ENCODE measurements around the gene ADCY5. TPM values are rescaled to one million over a fixed set of nuclear protein-coding genes. Genes with fewer than 3 reads are reported as not detected.
A peak's percentile ranks its signal among the peaks of the same experiment; 100 is the strongest.

Gene ADCY5
- total RNA-seq, 1 donor from 2014 or later: 6.8 TPM

DNA sequence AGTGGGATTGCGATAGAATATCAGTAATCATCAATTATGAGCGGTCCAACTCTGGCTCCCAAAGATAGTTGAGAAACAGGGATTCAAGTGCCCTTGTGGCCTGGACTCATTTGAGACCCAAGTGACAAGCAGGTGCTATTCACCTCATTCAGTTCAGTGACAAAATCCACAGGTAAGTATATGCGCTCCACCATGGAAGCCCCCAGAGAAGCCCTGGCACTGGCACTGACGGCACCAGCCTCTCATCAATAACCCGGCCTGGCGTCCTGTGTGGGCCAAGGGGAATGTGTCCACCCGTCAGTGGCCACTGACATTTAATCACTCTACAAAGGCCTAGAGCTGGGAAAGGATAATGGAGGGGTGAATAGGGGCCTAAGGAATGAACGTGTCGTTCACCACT lies 117.2 kb downstream of the ADCY5 start:
- H3K27me3 Mint-ChIP-seq (ENCODE audit: low read depth): peaks cover 16% of the 10 kb centered on the region
- H3K36me3 Mint-ChIP-seq: no peaks in the 10 kb centered on the region
- H3K4me1 Mint-ChIP-seq: no peaks in the 10 kb centered on the region
- no peak overlapping the region for H3K27ac Mint-ChIP-seq
- TF ChIP-seq, protein P1, sequence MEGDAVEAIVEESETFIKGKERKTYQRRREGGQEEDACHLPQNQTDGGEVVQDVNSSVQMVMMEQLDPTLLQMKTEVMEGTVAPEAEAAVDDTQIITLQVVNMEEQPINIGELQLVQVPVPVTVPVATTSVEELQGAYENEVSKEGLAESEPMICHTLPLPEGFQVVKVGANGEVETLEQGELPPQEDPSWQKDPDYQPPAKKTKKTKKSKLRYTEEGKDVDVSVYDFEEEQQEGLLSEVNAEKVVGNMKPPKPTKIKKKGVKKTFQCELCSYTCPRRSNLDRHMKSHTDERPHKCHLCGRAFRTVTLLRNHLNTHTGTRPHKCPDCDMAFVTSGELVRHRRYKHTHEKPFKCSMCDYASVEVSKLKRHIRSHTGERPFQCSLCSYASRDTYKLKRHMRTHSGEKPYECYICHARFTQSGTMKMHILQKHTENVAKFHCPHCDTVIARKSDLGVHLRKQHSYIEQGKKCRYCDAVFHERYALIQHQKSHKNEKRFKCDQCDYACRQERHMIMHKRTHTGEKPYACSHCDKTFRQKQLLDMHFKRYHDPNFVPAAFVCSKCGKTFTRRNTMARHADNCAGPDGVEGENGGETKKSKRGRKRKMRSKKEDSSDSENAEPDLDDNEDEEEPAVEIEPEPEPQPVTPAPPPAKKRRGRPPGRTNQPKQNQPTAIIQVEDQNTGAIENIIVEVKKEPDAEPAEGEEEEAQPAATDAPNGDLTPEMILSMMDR (IDR thresholded peaks at IDR 0.05; ENCODE audit: unreplicated experiment): no peak
- H3K9me3 Mint-ChIP-seq: no peaks in the 10 kb centered on the region
- H3K4me3 Mint-ChIP-seq: no peak overlapping the region
- DNase-seq (ENCODE audit: low spot score in 2 of 2, unreplicated experiment in 2 of 2): no peak

DNA sequence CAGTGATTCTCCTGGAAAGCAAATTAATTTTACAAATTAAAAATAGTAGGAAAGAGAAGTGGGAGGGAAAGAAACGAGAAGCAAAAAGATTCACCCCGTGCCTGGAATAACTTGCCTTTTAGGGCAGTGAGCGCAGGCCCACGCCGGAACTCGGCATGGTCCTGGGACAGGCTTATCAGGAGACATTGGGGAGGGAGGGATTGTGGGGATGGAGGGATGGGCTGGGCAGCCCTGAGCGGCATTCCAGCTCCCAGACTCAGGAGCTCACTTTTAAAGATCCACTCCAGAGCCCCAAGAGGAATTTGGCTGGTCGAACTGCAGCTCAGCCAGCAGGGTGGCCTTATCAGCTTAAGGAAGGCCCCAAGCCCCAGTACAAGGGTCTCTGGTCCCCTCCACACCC lies 117.9 kb downstream of the ADCY5 start:
- no peaks in the 10 kb centered on the region for H3K4me1 Mint-ChIP-seq
- no peak overlapping the region for H3K4me3 Mint-ChIP-seq
- H3K27ac Mint-ChIP-seq: no peak overlapping the region
- H3K9me3 Mint-ChIP-seq: no peaks in the 10 kb centered on the region
- no peaks in the 10 kb centered on the region for H3K36me3 Mint-ChIP-seq
- H3K27me3 Mint-ChIP-seq (ENCODE audit: low read depth): peaks cover 18% of the 10 kb centered on the region
- DNase-seq (ENCODE audit: low spot score in 2 of 2, unreplicated experiment in 2 of 2): no peak
- TF ChIP-seq, protein P1 (IDR thresholded peaks at IDR 0.05; ENCODE audit: unreplicated experiment): no peak

DNA sequence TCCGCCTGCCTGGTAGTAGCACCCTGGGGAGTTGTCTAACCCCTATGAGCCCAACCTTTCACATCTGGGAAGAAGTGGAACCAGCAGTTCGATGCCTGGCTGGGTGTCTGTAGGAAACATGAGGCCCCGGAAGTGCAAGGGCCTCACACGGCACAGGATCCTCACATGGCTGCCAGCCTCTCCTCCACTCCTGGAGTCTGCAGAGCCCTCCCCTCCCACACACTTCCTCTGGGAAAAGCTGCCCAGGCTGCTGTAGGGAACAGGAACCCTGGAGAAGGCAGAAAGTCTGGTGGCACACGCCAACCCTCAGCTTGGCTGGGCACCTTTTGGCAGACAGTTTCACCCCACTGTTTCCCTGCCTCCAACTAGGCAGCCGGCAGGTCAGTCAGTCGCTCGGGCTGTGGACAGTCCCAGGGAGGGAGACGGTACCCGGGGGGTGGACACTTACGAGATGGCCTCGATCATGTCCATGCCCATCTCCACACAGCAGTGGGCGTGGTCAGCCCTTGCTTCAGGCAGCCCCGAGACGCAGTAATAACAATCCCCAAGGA lies 118.4 kb downstream of the ADCY5 start:
- DNase-seq (ENCODE audit: low spot score in 2 of 2, unreplicated experiment in 2 of 2): no peak
- no peaks in the 10 kb centered on the region for H3K4me1 Mint-ChIP-seq
- TF ChIP-seq, protein P1 (IDR thresholded peaks at IDR 0.05; ENCODE audit: unreplicated experiment): no peak

DNA sequence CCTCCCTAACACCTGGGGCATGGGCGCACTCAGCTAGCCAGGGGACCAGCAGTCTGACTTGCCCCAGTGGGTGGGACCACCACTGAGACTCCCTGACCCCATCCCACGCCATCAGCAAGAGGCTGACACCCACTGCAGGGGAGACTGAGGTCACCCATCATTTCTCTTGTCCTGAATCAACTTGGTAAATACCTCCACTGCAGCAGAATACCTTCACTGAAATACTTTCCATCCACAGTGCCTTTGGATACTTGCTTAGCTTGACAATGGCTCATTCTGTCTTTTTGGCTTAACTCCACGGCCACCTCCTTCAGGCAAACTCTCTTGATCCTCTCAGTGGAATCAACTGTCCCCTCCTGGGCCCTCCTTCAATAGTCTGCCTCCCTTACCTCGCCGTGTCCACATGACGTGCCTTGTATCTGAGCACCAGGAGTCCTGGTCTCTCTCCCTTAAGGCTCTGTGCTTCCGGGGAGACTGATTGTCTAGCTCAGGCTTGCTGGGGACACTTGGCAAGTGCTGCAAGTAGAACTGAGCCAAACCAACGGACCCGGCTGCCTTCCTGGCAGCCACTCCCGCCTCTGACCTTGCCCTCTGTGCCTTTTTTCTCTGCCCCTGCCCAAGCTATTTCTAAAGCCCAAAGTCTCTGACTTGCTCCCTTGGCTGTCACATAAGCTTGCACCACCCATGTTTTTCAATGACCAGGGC lies 119.1 kb downstream of the ADCY5 start:
- H3K9me3 Mint-ChIP-seq: no peaks in the 10 kb centered on the region
- TF ChIP-seq, protein P1 (IDR thresholded peaks at IDR 0.05; ENCODE audit: unreplicated experiment): no peak
- no peak overlapping the region for H3K4me3 Mint-ChIP-seq
- H3K27me3 Mint-ChIP-seq (ENCODE audit: low read depth): peaks cover 18% of the 10 kb centered on the region
- DNase-seq (ENCODE audit: low spot score in 2 of 2, unreplicated experiment in 2 of 2): no peak
- no peak overlapping the region for H3K27ac Mint-ChIP-seq
- H3K4me1 Mint-ChIP-seq: no peaks in the 10 kb centered on the region
- H3K36me3 Mint-ChIP-seq: no peaks in the 10 kb centered on the region

More for the DNA sequence above, 118.4 kb downstream of the ADCY5 start:
- peaks cover 18% of the 10 kb centered on the region for H3K27me3 Mint-ChIP-seq (ENCODE audit: low read depth)
- no peaks in the 10 kb centered on the region for H3K9me3 Mint-ChIP-seq
- H3K27ac Mint-ChIP-seq: no peak overlapping the region
- H3K36me3 Mint-ChIP-seq: no peaks in the 10 kb centered on the region
- no peak overlapping the region for H3K4me3 Mint-ChIP-seq

DNA sequence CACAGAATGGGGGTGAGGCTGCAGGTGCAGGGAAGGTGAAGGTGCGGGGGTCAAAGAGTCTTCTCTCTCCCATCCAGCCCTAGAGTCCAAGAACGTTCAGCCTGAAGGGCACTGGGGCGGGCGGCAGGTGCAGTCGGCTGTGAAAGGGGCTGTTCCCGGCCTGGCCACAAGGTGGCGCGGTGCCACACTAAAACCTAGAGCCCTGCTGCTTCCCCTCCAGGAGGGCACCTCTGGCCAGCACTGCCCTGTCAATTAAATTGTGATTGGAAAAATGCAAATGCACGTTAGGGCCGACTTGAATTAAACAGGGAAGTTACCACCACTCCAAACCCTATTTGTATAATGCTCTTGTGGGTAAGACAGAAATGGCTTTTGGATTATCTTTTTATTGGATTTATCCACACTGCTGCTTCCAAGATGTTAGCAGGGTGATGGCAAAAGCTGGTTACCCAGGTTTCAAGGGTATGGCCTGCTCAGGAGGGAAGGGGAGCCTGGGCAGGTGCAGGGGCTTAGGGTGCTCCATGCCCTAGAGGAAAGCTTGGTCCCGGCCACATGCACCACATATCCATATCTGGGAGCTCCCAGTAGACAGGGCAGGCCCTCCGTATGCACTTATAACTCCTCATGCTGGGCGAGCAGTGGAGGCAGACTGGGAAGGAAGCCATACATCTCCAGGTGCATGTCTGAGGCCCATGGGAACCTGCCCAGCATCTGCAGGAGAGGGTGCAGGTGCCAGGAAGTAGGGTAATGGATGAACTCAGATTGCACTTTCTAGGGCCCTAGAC lies 119.8 kb downstream of the ADCY5 start:
- H3K36me3 Mint-ChIP-seq: no peaks in the 10 kb centered on the region
- H3K27ac Mint-ChIP-seq: no peak overlapping the region
- peaks cover 18% of the 10 kb centered on the region for H3K27me3 Mint-ChIP-seq (ENCODE audit: low read depth)
- TF ChIP-seq, protein P1 (IDR thresholded peaks at IDR 0.05; ENCODE audit: unreplicated experiment): peak; percentile 99
- no peak overlapping the region for H3K4me3 Mint-ChIP-seq
- no peaks in the 10 kb centered on the region for H3K9me3 Mint-ChIP-seq
- no peaks in the 10 kb centered on the region for H3K4me1 Mint-ChIP-seq
- DNase-seq (ENCODE audit: low spot score in 2 of 2, unreplicated experiment in 2 of 2): peak; percentile 62 to 92
